Memory B cell (primary cell): ENCODE results near the gene FGF2.
"Not testable (repeated sequence)": the region's sequence is repeated elsewhere in the genome, so short reads cannot be mapped to it uniquely, and the experiment has no call there.

ENCODE experiments used
- ATAC-seq: fragments of 150-1000 bp; cut with Tn5 transposase; 2 replicates; pipeline ENCODE4 v1.10.0; 2021; ENCODE audit warnings: low read depth, mild to moderate bottlenecking, moderate library complexity
- DNase-seq, 2 donors: peaks; one replicate each; pipeline ENCODE4 v3.0.0; 2022; ENCODE audit warnings: low spot score in 2 of 2
- H3K27ac Mint-ChIP-seq: one replicate; pipeline ENCODE4 v1.8.0; 2022; ENCODE audit warnings: mild to moderate bottlenecking, moderate library complexity, mixed read lengths
- H3K27me3 Mint-ChIP-seq: one replicate; pipeline ENCODE4 v1.8.0; 2022; ENCODE audit warnings: mixed read lengths
- H3K36me3 Mint-ChIP-seq: one replicate; pipeline ENCODE4 v1.8.0; 2022; ENCODE audit warnings: mild to moderate bottlenecking, mixed read lengths
- H3K4me1 Mint-ChIP-seq: one replicate; pipeline ENCODE4 v1.8.0; 2022; ENCODE audit warnings: mixed read lengths
- H3K4me3 Mint-ChIP-seq: one replicate; pipeline ENCODE4 v1.8.0; 2022; ENCODE audit warnings: mild to moderate bottlenecking, moderate library complexity, mixed read lengths
- H3K9me3 Mint-ChIP-seq: one replicate; pipeline ENCODE4 v1.8.0; 2022; ENCODE audit warnings: mixed read lengths

Gene FGF2

DNA sequence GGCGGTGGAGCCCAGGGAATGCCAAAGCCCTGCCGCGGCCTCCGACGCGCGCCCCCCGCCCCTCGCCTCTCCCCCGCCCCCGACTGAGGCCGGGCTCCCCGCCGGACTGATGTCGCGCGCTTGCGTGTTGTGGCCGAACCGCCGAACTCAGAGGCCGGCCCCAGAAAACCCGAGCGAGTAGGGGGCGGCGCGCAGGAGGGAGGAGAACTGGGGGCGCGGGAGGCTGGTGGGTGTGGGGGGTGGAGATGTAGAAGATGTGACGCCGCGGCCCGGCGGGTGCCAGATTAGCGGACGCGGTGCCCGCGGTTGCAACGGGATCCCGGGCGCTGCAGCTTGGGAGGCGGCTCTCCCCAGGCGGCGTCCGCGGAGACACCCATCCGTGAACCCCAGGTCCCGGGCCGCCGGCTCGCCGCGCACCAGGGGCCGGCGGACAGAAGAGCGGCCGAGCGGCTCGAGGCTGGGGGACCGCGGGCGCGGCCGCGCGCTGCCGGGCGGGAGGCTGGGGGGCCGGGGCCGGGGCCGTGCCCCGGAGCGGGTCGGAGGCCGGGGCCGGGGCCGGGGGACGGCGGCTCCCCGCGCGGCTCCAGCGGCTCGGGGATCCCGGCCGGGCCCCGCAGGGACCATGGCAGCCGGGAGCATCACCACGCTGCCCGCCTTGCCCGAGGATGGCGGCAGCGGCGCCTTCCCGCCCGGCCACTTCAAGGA is at the start of gene FGF2:
TSS of gene FGF2 (plus strand) at position 279 of the 705 bp plus-strand sequence. CDS start at position 623, 344 bp downstream.
- DNase-seq (peak in 1 of 2 donors; percentile 29), ATAC-seq (no peak)
- Mint-ChIP-seq H3K27ac (peak within 1 kb of the TSS; percentile 2), H3K4me1 (peaks cover 18% of the 10 kb centered on the region), H3K9me3 (peaks cover 2% of the 10 kb centered on the region), H3K36me3 (no peaks in the 10 kb centered on the region), H3K27me3 (peaks cover 30% of the 10 kb centered on the region), H3K4me3 (peak within 1 kb of the TSS; percentile 76)

- Mint-ChIP-seq H3K36me3 (no peaks in the 10 kb centered on the region), H3K27me3 (peaks cover 6% of the 10 kb centered on the region), H3K9me3 (no peaks in the 10 kb centered on the region), H3K4me3 (no peak overlapping the region), H3K27ac (no peak overlapping the region), H3K4me1 (no peaks in the 10 kb centered on the region)
- no peak for ATAC-seq
- DNase-seq = no peak
Observed at GRCh38 chr4:122776916-122777315, 49.7 kb upstream of the FGF2 start.

DNA sequence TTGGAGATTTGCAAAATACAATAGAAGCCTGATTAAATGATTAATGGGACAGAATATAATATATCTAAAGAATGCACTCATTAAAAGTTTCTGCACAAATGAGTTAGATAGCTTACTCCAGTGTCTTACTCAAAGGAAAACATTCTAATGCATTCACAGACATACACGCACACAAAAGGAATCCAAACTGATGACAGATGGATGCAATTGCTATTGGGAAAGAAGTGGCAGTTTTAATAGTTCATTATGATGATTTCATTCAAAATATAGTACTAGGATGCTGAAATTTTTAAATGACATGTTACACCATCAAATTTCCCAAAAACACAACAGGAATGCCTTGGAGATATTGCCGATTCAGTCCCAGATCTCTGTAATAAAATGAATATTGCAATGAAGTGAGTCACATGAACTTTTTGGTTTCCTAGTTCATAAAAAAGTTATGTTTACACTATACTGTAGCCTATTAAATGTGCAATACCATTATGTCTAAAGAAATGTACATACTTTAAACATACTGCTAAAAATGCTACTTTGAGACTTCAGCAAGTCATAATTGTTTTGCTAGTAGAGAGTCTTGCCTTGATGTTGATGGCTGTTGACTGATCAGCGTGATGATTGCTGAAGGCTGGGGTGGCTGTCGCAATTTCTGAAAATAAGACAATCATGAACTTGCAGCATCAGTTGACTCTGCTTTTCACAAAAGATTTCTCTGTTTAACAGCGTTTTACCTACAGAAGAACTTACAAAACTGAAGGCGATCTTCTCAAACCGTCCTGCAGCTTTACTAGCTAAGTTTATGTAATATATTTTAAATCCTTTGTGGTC is 48.6 kb upstream of the FGF2 start:
- ATAC-seq = no peak
- Mint-ChIP-seq H3K9me3 (no peaks in the 10 kb centered on the region), H3K4me1 (no peaks in the 10 kb centered on the region), H3K36me3 (no peaks in the 10 kb centered on the region), H3K27ac (no peak overlapping the region), H3K4me3 (no peak overlapping the region), H3K27me3 (peaks cover 6% of the 10 kb centered on the region)
- no peak for DNase-seq

DNA sequence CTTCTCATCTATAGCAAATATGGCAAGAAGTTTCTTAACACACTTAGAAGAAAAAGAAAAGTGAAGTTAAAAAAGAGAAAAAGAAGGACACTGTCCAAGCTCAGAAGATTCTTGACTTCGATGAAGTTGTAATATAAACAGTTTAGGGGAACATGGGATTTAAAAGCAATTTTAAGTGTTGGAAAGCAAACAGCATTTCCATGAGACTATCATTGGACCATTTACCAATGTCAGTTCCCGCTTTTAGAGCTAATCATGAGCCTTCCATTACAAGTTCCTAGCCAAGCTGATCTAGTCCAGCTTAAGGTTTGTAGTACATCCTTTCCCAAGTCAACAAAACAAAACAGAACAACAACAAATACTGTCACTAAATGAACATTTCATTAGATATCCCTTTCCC is 45.1 kb upstream of the FGF2 start:
- Mint-ChIP-seq H3K4me3 (no peak overlapping the region), H3K4me1 (peaks cover 4% of the 10 kb centered on the region), H3K27me3 (peaks cover 4% of the 10 kb centered on the region), H3K36me3 (peaks cover 1% of the 10 kb centered on the region), H3K27ac (no peak overlapping the region), H3K9me3 (peaks cover 2% of the 10 kb centered on the region)
- ATAC-seq (no peak), DNase-seq (no peak)

DNA sequence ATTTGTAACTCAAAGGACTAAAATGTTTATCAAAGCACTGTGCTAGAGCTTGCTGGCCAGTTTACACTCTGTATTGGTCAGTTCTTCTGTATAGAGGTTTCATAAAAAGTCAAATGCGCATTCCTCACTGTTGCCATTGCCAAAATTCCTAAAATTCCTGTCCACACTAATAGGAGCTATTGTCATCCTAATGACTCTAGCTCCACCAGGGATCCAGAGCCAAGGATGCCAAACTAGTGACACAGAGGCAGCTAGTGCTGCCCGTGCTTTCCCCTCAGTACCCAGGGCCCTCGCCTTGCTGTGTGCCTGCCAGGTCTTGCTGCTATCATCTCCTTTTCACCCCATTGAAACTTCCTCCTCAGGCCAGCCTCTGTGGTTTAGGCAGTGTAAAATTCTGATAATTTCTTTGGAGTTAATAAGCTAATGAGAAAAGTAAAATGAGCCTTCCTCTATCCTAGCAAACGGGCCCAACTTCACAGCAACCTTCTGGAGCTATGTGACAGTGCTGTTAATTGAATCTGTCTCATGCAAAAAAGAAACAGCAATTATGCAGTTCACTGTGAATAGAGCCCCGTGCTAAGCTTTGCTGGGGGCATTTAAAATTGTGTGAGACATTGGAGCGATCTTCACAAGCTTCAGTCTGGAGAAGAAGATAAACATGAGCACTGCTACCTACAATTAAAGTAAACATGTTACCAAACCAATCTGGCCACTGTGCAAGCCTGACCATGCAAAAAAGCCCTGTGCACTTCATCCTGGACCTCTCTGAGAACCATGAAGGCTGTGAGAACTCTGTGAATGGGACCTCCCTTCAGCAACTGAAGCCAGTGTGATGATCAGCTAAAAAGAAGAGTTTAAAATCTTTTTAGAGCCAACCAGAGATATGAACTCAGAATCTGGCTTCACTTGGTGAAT is 43.1 kb upstream of the FGF2 start:
- H3K27ac Mint-ChIP-seq = no peak overlapping the region
- H3K9me3 Mint-ChIP-seq = peaks cover 2% of the 10 kb centered on the region
- H3K4me1 Mint-ChIP-seq = peaks cover 4% of the 10 kb centered on the region
- ATAC-seq (no peak), DNase-seq (no peak)
- H3K27me3 Mint-ChIP-seq = peaks cover 4% of the 10 kb centered on the region
- peaks cover 1% of the 10 kb centered on the region for H3K36me3 Mint-ChIP-seq
- H3K4me3 Mint-ChIP-seq = no peak overlapping the region

- Mint-ChIP-seq H3K9me3 (peaks cover 2% of the 10 kb centered on the region), H3K4me3 (no peak overlapping the region), H3K27me3 (peaks cover 4% of the 10 kb centered on the region), H3K36me3 (peaks cover 1% of the 10 kb centered on the region), H3K27ac (no peak overlapping the region), H3K4me1 (peaks cover 4% of the 10 kb centered on the region)
- no peak for ATAC-seq
- no peak for DNase-seq
Observed at GRCh38 chr4:122784261-122784660, 42.4 kb upstream of the FGF2 start.

- ATAC-seq (no peak), DNase-seq (no peak)
- Mint-ChIP-seq H3K36me3 (peaks cover 1% of the 10 kb centered on the region), H3K9me3 (peaks cover 2% of the 10 kb centered on the region), H3K27ac (no peak overlapping the region), H3K4me3 (no peak overlapping the region), H3K4me1 (peaks cover 4% of the 10 kb centered on the region), H3K27me3 (peaks cover 2% of the 10 kb centered on the region)
Observed at GRCh38 chr4:122785099-122785498, 41.5 kb upstream of the FGF2 start.

DNA sequence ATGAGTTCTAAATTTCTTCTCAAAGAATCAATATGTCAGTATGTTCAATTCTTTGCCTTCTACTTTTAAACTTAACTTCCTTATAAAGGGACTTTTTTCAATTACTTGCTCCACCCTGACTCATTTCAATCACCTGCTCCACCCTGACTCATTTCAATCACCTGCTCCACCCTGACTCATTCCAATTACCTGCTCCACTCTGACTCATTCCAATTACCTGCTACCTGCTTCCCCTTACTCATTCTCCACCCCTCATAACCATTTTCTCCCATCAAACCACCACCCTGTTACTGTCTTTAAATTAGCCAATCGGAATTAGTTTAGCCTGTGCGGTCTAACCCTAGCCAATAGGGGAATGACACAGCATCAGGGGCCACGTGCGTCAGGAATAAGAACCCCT is 40.3 kb upstream of the FGF2 start:
- H3K4me1 Mint-ChIP-seq, H3K4me3 Mint-ChIP-seq, H3K9me3 Mint-ChIP-seq, H3K27me3 Mint-ChIP-seq, H3K36me3 Mint-ChIP-seq, H3K27ac Mint-ChIP-seq, DNase-seq, ATAC-seq: not testable (repeated sequence)

DNA sequence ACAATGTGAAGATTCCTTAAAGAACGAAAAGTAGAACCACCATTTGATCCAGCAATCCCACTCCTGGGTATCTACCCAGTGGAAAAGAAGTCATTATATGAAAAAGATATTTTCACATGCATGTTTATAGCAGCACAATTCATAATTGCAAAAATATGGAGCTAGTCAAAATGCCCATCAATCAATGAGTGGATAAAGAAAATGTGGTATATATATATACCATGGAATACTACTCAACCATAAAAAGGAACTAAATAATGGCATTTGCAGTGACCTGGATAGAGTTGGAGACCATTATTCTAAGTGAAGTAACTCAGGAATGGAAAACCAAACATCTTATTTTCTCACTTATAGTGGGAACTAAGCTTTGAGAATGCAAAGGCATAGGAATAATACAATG is 39.7 kb upstream of the FGF2 start:
- H3K4me1 Mint-ChIP-seq, DNase-seq, ATAC-seq, H3K36me3 Mint-ChIP-seq, H3K4me3 Mint-ChIP-seq, H3K9me3 Mint-ChIP-seq, H3K27me3 Mint-ChIP-seq, H3K27ac Mint-ChIP-seq: not testable (repeated sequence)

DNA sequence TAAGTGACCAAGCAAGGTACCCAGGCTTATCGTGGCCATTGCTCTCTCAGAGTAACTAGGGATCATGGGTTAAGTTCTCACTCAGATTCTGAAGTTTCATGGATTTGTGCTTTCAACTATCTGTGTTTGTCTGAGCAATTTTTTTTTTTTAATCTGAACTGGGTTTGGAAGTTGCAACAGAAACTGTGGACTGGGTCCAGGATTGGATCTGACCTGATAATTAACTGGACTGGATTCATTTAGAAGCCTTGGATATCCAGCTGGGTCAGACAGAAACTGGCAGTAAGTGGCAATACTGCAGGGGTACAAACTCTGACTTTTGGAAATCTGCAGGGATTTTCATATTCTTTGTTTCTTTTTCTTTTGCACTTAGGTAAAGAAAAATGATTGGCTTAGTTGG is 38.7 kb upstream of the FGF2 start:
- no peak overlapping the region for H3K4me3 Mint-ChIP-seq
- no peak for ATAC-seq
- peaks cover 4% of the 10 kb centered on the region for H3K4me1 Mint-ChIP-seq
- no peak for DNase-seq
- H3K9me3 Mint-ChIP-seq = peaks cover 2% of the 10 kb centered on the region
- no peak overlapping the region for H3K27ac Mint-ChIP-seq
- no peaks in the 10 kb centered on the region for H3K27me3 Mint-ChIP-seq
- peaks cover 1% of the 10 kb centered on the region for H3K36me3 Mint-ChIP-seq

DNA sequence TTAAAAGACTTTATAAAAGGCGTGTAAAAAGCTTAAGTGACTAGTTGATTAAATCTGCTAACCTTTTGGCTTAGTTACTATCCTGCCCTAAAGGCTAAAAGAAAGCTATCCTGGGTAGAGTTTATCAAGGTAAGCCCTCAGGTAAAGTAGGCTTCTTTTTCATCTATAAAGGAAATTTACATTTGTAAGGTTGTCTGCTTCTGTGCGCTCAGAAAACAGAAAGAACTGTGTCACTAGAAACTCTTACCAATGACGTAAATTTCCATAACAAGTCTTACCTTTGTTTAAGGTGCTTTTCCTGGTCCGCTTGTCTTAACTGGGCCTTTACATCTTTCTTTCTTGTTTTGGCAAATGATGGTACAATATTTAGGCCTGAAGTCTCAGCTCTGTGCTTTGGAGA is 37.7 kb upstream of the FGF2 start:
- Mint-ChIP-seq H3K4me1 (peaks cover 4% of the 10 kb centered on the region), H3K9me3 (peaks cover 2% of the 10 kb centered on the region), H3K27ac (no peak overlapping the region), H3K27me3 (no peaks in the 10 kb centered on the region), H3K4me3 (no peak overlapping the region), H3K36me3 (peaks cover 1% of the 10 kb centered on the region)
- ATAC-seq (no peak), DNase-seq (no peak)

DNA sequence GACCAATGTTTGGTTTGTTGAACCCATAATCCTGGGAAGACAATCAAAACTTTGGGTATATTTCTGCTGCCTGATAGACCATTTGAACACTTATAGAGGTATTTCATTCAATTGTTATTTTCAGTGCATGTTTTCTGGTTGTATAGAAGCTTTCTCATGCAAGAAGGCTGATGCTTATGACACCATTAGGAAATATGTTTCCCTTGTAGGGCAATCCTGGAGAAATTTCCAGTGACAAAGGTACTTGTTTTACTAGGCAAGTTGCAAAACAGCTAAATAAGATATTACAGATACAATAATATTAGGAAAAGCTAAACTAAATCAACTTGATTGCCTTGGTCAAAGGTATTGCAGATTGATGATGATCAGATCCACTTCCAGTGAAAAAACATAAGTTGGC is 32.8 kb upstream of the FGF2 start:
- Mint-ChIP-seq H3K36me3 (no peaks in the 10 kb centered on the region), H3K4me3 (no peak overlapping the region), H3K4me1 (no peaks in the 10 kb centered on the region), H3K27ac (no peak overlapping the region), H3K27me3 (peaks cover 5% of the 10 kb centered on the region), H3K9me3 (no peaks in the 10 kb centered on the region)
- DNase-seq (no peak), ATAC-seq (no peak)

DNA sequence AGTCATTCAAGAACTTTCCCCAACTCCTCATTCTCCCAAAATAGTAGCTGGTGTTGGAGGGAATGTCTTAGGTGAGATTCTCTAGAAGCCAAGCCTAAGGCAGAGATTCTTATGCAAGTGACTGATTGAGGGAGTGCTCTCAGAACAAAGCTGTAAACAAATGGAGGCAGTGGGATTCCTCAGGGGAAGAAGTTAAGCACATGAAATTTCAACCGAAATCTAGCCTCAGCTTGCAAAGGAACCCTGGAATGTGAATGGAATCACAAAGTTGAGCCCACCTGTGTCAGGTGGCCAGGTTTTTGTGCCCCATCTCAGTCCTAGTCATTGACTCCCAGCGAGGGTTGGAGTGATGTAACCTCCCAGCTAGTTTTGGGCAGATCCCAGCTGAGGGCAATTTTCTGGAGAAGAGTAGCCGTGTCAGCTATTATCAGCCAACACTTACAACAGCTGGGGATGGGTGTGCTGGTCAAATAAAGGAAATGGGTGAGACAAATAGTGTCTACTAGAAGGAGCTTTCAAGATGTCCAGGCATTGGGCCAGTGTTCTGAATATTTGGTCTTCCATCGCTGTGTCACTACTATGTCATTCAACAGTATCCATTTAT is 29.7 kb upstream of the FGF2 start:
- ATAC-seq (no peak), DNase-seq (no peak)
- Mint-ChIP-seq H3K36me3 (no peaks in the 10 kb centered on the region), H3K27me3 (peaks cover 5% of the 10 kb centered on the region), H3K9me3 (no peaks in the 10 kb centered on the region), H3K4me3 (no peak overlapping the region), H3K4me1 (no peaks in the 10 kb centered on the region), H3K27ac (no peak overlapping the region)
